Stimulated activated CD8-positive, alpha-beta memory T cell treated with anti-CD3 and anti-CD28 coated beads, Interleukin-7, amount 100 ng/mL, for 48 hours (primary cell): Measurements from ENCODE around the gene AK9.
"Not testable (repeated sequence)": the region's sequence is repeated elsewhere in the genome, so short reads cannot be mapped to it uniquely, and the experiment has no call there.

Source experiments
- DNase-seq, 2 donors: peaks; one replicate each; pipeline ENCODE4 v3.0.0-alpha.2; 2020; ENCODE audit warnings: low read depth in 1 of 2; ENCODE audit errors: extremely low read depth in 1 of 2

AK9 gene

DNA sequence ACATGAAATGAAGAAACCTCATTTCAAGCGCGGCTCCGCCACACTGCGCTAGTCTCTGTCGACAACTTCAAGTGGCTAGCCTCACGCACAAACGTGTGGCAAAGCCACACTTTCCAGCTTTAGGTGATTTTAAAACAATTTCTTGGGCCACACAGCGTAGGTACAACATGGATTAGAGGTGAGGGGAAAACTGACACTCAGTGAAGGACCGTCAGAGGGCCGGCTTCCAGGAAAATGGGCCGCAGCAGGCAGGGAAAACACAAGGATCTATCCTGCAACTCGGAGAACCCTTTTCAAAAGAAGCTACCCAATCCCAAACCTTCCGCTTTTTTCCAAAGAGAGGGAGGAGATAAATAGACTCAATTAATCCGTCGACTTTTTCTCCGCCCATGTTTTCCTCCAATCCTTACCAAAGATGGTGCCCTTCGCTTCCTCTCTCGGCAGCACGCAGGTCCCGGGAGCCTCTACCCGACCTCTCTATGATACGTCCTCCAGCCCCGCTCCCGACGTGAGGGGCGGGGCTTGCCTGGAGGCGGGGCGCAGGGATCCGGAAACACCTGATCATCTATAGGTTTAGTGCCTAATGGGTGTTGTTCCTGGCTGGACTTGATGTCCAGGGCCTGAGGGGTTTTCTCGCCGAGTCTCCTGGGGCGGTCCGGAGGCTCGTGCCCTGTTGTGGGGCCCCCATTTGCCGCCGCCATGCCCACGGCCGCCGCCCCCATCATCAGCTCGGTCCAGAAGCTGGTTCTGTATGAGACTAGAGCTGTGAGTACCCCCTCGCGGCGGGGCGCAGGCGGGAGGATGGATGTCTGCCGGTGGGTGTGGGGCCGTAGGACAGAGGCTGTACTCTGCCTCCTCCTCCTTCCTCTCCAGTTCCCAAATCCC is at the start of gene AK9, which contains the start of gene FIG4:
AK9 (minus strand) TSS at position 466 of the 885 bp plus-strand sequence. CDS start 15,457 bp downstream, outside the sequence.
FIG4 (plus strand) TSS at position 560 of the 885 bp plus-strand sequence; CDS start at position 700, 140 bp downstream.
- DNase-seq: peak; percentile 76 to 87

DNA sequence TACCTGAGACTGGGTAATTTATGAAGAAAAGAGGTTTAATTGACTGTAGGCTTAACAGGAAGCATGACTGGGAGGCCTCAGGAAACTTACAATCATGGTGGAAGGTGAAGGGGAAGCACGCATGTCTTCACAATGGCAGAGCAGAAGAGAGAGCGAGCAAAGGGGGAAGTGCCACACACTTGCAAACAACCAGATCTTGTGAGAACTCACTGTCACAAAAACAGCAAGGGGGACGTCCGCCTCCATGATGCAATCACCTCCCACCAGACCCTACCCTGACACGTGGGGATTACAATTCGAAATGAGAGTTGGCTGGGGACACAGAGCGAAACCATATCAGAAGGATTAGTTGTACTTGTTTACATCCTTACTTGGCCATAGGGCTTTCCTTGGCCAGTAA is 49.8 kb upstream of the AK9 start:
- no peak for DNase-seq

DNA sequence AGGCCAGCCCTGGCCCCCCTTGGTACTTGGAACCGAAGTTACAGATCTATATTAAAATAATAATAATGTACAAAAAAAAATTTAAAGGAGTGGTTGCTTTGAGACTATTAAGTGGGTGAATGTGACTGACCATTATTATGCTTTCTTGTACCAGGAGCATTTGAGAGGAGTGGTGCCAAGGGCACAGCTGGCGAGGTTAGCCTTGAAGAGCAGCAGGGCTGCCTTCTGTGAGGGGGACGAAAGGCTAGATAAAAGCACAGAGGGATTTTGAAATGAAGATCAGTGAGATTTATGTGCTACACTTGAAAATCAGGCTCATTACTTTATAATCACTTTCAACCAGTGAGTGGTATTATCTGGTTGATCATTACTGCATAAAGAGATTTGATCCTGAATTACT is 48.7 kb upstream of the AK9 start:
- no peak for DNase-seq

DNA sequence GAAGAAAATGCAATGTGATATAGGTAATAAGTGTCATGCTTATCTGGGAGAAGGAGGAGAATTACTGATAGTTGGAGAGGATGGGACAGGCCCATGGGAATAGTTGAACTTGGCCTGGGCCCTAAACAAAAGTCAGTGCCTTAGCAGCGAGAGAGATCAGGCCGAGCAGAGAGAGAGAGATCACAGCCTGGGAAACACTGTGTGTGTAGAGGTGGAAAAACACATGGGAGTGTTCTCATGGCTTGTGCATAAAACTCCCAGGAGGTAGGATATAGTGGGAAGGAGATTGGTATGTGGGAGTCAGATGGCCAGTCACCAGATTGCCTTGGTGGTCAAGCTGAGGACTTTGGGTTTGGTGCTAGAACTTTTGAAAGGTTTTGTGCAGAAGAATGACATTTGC is 47.7 kb upstream of the AK9 start:
- no peak for DNase-seq

- no peak for DNase-seq
These were observed 47.3 kb upstream of the AK9 start for GRCh38 chr6:109738255-109738654.

GRCh38 chr6:109736273-109737025 is 45.4 kb upstream of the AK9 start:
- DNase-seq: no peak

DNA sequence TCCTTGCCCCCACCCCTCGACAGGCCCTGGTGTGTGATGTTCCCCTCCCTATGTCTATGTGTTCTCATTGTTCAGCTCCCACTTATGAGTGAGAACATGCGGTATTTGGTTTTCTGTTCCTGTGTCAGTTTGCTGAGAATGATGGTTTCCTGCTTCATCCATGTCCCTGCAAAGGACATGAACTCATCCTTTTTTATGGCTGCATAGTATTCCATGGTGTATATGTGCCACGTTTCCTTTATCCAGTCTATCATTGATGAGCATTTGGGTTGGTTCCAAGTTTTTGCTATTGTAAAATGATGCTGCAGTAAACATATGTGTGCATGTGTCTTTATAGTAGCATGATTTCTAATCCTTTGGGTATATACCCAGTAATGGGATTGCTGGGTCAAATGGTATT is 34.2 kb upstream of the AK9 start:
- not testable (repeated sequence) for DNase-seq

GRCh38 chr6:109722564-109723254 is 31.7 kb upstream of the AK9 start:
- DNase-seq: no peak

DNA sequence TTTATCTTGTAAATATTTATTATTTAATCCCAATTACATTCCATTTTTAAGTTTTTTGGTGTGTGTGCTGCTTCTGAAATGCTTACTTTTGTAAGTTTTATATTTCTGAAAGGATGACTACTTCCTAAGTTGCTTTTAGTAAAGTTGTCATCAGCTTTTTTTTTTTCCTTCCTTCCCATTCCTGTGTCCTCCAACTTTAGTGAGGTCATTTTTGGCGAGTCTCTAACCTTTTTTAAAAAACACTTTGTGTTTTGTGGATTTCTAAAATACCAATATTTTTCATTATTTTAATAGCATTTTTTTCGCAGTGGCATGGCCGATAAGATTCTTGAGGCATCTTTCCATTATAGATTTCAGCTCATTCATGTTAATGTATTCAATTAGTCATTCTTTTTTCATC is 31.0 kb upstream of the AK9 start:
- no peak for DNase-seq

GRCh38 chr6:109720311-109720710 is 29.3 kb upstream of the AK9 start:
- no peak for DNase-seq

GRCh38 chr6:109718991-109719390 is 28.0 kb upstream of the AK9 start:
- no peak for DNase-seq

GRCh38 chr6:109717971-109718370 is 27.0 kb upstream of the AK9 start:
- DNase-seq: no peak

DNA sequence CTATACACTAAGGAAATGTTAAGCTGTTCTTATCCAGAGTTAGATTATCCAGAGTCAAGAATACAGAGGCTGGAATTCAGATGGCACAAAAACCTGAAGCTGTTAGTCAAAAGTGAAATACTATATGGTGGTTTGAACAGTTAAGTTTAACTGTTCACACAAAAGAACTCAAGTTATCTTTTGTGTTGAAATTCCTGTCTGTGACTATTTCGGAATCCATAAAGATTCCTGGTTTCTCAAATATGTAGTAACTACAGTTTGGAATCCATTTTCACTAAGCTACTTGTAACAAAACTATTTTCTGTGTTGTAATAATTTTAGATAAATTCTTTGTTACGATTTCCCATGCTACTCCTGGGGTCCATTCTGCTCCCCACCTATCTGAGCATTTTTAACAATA is 24.6 kb upstream of the AK9 start:
- DNase-seq: no peak

DNA sequence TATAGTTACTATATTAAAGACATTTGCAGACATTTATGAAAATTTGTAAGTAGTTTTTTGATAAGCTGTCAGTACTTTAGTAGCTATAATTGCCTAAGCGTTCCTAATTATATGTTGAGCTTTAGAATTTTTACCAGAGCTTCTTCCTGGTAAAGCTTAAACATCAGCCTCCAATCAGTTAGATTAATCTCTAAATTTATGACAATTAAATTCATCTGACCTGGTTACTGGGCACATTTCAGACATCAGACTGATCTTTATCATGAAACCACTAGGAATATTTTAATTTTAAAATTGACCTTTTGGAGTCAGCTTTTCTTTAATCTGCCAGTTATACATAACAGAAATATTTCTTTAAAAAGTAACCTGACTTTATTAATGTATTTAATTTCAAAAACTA is 23.6 kb upstream of the AK9 start:
- DNase-seq: no peak

DNA sequence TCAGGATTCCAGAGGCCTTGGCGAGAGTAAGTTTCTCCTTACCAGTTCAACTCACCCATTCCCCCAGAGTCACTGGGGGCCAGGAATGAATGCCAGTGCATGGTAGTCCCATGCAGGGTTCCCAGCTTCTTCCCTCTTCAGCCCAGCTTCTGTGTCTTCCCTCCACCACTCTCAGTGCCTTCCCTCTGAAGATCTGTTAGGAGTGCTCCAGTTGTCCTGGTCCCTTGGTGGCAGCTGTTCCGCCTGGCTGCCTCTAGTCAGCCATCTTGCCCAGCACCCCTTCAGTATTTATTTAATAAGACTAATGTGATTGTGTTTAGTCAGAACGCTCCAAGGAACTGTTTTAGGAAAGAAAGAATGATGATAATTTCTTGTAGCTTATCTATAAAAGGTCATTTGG is 23.2 kb upstream of the AK9 start:
- DNase-seq: no peak

GRCh38 chr6:109713097-109713496 is 22.1 kb upstream of the AK9 start:
- no peak for DNase-seq

DNA sequence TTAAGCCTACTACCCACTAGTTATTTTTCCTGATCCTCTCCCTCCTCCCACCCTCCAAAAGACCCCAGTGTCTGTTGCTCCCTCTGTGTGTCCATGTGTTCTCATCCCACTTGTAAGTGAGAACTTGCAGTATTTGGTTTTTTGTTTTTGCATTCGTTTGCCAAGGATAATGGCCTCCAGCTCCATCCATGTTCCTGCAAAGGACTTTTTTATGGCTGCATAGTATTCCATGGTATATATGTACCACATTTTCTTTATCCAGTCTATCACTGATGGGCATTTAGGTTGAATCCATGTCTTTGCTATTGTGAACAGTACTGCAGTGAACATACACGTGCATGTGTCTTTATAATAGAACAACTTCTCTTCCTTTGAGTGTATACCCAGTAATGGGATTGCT is 17.1 kb upstream of the AK9 start:
- not testable (repeated sequence) for DNase-seq

GRCh38 chr6:109706513-109706912 is 15.5 kb upstream of the AK9 start:
- no peak for DNase-seq

- DNase-seq: peak; percentile 45 to 58
These were observed 14.3 kb upstream of the AK9 start for GRCh38 chr6:109705258-109705657.

- DNase-seq: no peak
These were observed 11.8 kb upstream of the AK9 start for GRCh38 chr6:109702791-109703190.

DNA sequence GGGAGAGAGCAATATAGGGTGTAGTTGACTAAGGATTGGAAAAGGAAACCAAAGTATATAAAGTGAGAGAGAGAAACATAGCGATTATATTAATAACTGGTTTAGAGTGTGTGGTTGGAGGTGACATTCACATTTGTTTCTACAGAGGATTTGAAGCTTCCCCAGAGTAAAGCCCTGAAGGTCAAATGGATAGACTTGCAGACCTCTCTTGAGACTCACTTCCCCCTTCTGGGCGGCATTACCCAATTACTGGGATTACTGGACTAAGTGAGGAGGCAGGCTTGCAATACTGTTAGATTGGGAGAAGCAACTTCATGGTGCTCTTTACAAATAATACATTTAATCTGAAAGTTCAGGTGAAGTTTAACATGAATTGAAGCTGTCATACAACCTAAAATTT is 10.8 kb upstream of the AK9 start:
- no peak for DNase-seq
